IPS-NIHi11 (cell line): ENCODE data around the gene CPS1.

Source experiments
- DNase-seq: peaks from one replicate; pipeline ENCODE4 v3.0.0; 2012; ENCODE audit warnings: mixed read lengths, low spot score

CPS1 gene

GRCh38 chr2:210546424-210547208, 9.8 kb upstream of the CPS1 start:
- no peak for DNase-seq

DNA sequence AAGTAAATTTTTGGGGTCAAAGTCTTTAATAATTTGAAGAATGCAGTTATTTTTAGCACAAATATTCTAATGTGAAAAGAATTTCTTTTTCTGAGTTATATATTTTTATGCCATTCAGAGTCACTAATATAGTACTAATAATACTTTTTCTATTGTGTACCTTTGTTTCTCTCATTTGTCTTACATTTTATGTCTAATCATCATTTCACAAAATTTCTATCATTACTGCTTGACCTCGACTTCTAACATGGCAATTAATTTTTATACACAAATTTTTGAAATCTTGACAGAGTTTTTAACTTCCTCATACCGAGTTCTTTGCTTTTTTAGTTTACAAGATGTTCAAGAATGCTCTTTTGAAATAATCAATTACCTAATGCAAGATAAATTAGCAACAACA, 8.4 kb upstream of the CPS1 start:
- no peak for DNase-seq

DNA sequence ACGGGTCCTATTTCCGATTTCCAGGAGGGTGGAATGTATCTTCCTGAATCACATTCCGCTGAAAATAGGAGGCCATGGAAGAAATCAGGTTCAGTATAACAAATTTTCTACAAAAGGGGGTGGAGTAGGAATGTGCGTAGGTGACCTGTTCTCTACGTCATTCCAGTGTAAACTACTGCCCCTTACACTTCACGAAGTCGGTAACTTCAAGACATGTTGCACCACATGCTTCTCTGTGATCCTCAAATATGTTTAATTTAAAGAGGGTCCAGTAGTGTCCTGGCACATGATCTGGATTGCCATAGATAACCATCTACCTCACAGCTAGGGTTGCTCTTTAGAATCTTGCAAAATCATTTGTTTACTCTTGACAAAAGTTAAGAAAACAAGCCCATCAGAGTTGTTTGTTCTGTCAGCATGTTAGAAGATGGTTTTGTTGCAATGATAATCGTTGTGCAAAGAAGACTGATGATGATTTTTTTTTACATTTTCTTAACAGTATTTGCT, 7.5 kb upstream of the CPS1 start:
- DNase-seq = no peak

DNA sequence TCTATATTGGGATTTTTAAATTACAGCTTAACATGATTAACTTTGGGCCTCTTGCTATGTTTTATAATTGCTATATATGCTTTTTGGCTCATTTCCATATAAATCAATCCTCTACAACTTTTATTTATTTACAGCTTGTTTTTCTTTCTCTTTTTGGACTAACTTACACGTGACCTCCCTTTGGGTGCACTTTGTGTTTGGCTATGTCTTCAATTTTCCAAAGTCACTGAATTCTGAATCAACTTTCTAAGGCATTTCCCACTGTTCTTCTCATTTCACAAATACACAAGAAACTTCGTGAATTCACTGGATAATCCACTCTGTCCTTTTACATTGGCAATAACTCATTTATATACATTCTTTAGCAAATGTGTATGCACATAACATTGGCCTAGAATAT, 5.4 kb upstream of the CPS1 start:
- DNase-seq = no peak

DNA sequence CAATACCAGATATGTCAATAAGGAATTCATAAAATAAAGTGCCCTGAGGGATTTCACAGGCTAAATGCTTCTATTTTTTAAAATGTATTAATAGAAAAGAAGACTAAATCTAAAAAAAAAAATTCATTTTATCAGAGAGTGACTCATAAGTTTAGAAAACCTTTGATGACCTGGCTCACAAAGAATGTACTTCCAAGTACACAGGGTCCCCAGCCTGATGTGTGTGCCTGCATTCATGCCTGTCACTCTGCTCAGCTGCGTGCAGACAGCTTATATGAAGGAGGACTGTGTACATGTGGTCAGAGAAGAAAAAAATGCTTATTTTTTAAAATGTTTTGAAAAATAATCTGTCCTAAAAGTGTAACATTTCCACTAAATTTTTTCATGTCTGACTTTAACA, 3.0 kb upstream of the CPS1 start:
- DNase-seq = no peak

DNA sequence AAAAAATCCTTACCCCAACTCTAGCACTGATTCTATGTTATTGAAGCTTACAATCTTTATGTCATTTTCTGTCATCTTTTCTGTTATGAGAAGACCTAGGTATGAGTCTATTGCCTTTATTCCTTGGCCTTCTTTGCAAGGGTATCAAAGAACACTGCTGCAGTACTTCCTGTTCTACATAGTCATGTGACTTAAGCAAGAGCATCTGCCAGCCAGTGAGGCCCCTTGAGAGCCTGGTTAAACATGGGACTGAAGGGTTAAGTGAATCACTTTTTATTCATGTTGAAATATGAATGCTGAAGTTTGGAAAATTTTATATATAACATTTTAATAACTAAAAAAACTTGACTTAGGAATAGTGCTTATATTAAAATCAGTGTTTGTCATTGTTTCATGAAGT, 844 bp upstream of the CPS1 start:
- DNase-seq = no peak

GRCh38 chr2:210557721-210558120, 1.3 kb downstream of the CPS1 start:
- peak; percentile 16 for DNase-seq

DNA sequence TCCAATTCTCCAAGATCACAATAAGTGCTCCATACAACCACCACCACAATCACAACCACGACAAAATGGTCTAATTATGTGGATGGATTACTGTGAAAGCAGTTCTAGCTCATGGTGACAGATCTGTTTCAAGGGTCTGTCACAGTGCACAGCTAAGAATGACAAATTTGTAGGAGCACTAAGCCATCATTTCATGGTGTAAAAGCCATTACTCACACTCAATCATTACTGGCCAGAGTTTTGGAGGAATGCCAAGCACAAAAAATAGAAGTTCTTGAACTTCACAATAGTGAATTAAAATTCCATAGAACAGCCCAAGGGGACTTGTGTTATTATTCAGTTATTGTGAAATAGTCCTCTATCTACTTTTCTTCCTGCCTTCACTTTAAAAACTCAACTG, 2.3 kb downstream of the CPS1 start:
- no peak for DNase-seq

- DNase-seq = no peak
These were observed 2.8 kb downstream of the CPS1 start for GRCh38 chr2:210559182-210559581.

DNA sequence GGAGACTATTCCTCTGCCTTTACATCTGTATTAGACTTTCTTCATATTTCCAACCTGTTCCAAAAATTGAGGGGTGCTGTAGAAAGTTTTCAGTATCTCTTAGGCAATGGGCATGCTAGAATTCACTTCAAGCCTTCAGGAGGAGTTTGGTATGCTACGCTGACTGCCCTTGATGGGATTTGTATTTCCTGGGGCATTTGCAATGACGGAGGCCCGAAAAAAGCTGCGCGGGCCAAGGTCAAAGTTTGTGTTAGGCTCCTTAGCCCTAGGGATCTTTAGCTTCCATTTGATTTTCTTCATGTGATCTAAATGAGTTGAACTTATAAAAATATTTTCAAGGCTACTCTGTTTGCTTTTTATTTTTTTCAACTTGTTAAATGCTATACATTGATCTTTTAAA, 5.1 kb downstream of the CPS1 start:
- no peak for DNase-seq

- DNase-seq = no peak
These were observed 5.7 kb downstream of the CPS1 start for GRCh38 chr2:210562091-210562490.

DNA sequence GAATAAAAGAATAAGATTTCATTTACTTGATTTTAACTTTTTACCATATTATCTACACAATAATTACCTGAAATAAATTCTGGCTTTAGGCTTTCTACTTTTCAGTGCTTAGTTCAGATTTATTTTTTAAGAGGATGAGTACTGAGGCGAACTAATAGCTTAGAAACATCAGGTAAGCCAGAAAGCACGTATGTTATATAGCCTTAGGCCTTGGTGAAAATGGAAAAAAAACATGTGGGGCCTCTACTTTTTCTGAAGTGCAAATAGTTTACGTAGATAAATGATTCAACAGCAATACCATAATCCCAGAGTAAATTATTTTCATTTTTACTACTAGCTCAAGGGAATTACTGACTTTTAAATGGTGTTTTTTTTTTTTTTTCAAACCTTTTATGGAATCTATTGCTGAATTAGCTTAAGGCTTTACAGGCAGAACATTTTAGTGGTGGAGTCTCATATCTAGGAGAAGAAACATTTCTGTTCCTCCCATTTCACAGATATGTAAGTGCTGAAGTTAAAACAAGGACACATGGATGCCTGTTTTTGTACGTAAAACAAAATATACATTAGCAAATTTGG, 6.2 kb downstream of the CPS1 start:
- DNase-seq = no peak

GRCh38 chr2:210567279-210567678, 10.9 kb downstream of the CPS1 start:
- DNase-seq = no peak

GRCh38 chr2:210568108-210568507, 11.7 kb downstream of the CPS1 start:
- no peak for DNase-seq

DNA sequence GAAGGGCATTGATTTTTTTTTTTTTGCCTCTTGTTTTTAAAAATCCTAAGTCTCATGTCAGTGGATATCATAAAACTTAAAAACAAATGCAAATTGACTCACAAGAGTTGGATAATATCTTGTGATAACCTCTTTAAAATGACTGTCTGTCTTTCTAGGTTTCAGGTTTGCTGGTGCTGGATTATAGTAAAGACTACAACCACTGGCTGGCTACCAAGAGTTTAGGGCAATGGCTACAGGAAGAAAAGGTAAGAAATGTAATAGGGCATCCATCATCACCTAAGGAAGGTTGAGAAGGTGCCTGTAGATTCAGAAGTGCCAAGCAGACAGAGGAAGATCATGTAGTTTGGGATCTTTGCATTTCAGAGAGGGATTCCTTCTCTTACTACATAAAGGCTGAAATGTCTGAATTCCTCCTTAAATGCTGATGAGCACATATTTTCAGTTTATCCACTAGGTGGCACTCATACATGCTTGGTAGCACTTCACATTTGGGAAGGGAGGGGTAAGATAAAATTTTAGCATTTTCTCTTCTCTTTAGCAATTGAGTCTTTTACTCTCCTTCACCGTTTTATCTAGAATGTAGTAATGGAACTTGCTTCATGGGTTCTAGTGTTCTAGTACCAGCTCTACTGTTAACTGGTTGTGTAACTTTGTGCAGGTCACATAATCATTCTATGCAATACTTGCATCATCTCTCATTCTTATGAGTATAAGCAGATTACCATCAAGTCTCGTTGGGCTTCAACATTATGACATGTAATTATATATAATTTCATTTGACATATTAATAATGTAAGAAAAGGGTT, 21.1 kb downstream of the CPS1 start:
- peak; percentile 69 for DNase-seq

- no peak for DNase-seq
These were observed 28.4 kb downstream of the CPS1 start for GRCh38 chr2:210584834-210585233.

- DNase-seq = no peak
These were observed 30.0 kb downstream of the CPS1 start for GRCh38 chr2:210586381-210586780.

DNA sequence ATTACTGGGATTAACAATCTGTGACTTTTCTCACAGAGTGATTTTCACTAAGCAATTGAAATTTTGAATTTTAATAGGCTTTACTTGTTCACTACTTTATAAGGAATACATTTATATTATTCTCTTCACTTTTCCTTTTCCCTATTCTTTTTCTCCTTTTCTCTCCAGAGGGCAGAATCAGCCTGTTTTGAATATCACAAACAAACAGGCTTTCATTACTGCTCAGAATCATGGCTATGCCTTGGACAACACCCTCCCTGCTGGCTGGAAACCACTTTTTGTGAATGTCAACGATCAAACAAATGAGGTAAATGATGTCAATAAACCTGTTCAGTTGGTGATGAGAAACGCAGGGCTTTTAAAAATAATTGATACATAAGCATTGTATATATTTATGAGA, 35.3 kb downstream of the CPS1 start:
- DNase-seq = no peak

DNA sequence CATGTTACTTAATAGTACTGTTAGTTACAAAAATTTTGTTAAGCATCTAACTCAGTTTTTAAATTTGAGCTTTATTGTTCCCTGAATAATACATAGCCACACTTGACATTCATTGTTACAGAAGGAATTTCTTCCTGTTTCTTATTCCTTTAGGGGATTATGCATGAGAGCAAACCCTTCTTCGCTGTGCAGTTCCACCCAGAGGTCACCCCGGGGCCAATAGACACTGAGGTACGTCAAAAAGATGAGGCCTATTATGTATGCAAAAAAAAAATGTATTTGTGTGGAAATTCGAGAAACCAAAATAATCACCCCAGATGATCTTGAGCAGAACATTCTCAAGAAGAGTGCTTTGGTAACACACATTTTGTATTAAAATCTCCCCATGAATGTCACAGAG, 36.3 kb downstream of the CPS1 start:
- DNase-seq = no peak

DNA sequence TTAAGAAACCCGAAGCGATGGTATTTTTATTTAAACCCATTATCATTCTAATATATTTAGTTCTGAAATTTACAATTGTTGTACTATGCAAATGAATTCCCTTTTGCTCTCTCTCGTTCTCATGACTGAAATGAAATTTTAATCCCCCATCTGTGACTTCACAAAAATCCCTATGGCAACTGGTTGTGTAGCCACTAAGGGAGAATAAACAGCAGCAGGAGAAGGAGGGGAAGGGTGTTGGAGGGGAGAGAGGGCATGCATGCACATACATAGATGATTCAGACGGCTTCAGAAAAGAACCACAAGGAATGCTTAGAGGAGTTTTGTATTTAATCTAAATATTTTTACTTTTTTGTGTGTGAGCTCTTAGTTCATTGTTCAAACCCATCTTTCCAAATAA, 36.8 kb downstream of the CPS1 start:
- no peak for DNase-seq

DNA sequence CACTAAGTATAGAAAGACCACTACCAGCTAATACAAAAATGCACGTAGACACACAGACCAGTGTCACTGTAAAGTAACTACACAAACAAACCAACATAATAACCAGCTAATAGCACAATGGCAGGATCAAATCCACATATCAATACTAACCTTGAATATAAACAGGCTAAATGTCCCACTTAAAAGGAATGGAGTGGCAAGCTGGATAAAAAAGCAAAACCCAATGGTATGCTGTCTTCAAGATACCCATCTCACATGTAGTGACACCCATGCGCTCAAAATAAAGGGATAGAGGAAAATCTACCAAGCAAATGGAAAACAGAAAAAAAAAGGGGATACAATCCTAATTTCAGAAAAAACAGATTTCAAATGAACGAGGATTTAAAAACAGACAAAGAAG, 41.8 kb downstream of the CPS1 start:
- DNase-seq = no peak

DNA sequence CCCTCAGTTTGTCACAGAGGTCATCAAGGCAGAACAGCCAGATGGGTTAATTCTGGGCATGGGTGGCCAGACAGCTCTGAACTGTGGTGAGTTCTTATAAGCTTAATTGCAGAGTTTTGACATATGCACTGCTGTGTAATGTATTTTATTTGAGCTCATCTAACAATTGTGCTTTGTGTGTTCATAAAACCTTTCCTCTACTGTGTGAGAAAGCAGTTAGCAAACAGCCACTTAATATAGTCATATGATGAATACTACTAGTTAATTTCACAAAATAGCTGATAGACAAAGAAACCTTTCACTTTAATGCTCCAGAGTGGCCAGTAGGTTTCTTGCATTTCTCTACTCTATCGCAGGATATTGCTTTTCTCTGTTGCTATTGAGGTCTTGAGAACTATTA, 43.1 kb downstream of the CPS1 start:
- no peak for DNase-seq

GRCh38 chr2:210604666-210605065, 48.3 kb downstream of the CPS1 start:
- no peak for DNase-seq
